ENCODE data around the gene GPRIN1.

DNA sequence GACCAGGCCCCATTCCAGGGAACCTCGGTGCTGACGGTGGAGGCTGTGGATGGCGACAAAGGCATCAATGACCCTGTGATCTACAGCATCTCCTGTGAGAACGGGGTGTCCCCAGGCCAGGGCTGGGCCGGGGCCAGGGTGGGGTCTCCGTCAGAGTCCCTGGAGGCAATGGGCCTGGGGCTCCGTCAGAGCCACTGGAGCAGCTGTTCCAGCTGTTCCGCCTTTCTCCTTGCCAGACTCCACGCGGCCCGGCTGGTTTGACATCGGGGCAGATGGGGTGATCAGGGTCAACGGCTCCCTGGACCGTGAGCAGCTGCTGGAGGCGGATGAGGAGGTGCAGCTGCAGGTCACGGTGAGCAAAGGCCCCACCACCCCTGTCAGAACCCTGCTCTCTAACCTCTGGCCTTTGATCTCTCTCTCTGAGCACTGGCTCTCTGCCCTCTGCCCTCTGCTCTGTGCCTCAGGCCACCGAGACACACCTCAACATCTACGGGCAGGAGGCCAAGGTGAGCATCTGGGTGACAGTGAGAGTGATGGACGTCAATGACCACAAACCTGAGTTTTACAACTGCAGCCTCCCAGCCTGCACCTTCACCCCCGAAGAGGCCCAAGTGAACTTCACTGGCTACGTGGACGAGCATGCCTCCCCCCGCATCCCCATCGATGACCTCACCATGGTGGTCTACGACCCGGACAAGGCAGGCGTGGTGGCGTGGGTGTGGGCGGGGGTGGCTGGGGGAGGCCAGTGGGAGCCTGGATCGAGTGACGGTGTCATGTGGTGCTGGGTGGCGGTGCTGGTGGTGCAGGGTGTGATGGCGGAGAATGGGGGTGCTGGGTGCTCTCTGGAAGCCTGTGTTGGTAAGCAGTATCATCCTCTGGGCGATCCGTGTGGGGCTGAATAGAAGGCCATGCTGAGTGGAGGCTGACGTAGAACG, 34.2 kb downstream of the GPRIN1 start:
- TF ChIP-seq, protein P1, sequence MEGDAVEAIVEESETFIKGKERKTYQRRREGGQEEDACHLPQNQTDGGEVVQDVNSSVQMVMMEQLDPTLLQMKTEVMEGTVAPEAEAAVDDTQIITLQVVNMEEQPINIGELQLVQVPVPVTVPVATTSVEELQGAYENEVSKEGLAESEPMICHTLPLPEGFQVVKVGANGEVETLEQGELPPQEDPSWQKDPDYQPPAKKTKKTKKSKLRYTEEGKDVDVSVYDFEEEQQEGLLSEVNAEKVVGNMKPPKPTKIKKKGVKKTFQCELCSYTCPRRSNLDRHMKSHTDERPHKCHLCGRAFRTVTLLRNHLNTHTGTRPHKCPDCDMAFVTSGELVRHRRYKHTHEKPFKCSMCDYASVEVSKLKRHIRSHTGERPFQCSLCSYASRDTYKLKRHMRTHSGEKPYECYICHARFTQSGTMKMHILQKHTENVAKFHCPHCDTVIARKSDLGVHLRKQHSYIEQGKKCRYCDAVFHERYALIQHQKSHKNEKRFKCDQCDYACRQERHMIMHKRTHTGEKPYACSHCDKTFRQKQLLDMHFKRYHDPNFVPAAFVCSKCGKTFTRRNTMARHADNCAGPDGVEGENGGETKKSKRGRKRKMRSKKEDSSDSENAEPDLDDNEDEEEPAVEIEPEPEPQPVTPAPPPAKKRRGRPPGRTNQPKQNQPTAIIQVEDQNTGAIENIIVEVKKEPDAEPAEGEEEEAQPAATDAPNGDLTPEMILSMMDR (IDR thresholded peaks at IDR 0.05): no peak
- TF ChIP-seq EZH2 (IDR thresholded peaks at IDR 0.05): no peak
